NCI-H226 (cell line): ENCODE results near the gene OR7G3.

Experiments used
- DNase-seq: peaks from one replicate; pipeline ENCODE4 v3.0.0-alpha.2; 2015

The OR7G3 gene

DNA sequence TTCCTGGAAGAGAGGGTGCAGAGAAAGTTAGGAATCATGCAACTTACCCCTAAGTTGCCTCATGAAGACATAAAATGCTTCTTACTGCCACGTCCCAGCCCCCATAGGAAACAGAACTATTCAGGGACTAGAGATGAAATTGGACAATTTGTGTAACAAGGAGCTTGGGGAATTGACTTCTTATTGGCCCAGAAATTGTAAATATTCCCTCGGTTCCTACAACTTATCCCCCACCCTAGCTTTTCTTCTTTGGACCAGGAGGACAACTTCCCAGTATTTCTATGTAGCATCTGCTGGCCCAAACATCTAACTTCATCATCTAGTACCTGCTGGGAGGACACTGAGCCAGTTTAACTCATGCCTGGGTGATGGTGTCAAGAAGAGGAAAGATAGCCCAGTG lies 40.0 kb downstream of the OR7G3 start, which contains the start of gene OR1M1:
Gene OR1M1, plus strand, starts transcription at position 301 of the 400 bp plus-strand sequence. CDS start 6,184 bp downstream, outside the sequence.
- DNase-seq = no peak

DNA sequence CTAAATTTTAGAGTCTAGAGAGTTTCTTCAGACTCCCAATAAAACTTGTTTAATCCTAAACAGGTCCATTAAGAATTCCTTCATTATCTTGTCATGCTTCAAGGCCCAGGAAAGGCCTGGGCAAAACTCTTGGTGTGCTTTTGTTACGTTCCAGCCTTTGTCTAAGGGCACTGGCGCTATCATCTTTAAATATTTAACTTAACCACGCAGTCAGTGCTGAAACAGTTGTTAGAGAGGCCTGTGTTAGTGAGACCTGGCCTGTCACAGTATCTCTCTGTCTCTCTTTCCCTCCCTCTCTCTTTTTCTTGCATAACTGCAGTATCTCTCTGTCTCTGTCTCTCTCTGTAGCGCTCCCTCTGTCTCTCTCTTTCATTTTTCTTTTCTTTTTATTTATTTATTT lies 48.1 kb downstream of the OR7G3 start:
- no peak for DNase-seq

DNA sequence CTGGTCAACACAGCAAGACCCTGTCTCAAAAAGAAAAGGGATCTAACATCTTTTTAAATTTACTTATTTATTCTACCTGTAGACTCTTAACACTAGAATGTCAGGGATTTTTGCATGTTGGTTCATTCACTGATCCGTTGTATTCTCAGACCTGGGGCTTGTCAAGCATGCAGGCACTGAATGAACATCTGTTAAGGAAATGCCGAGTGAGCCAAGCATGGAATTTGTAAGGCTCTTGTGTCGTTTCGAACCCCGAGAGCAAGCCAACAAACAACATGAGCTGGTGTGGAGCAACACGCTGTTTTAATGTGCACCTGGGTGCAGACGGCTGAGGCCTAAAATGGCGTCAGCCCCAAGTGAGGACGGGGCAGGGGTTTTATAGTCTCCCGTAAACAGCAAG lies 49.8 kb downstream of the OR7G3 start:
- DNase-seq = no peak
